A549 (cell line): ENCODE results near the gene CADM4. TPM values are rescaled to one million over a fixed set of nuclear protein-coding genes. Genes with fewer than 3 reads are reported as not detected.

Experiments
- ATAC-seq, 2 experiments: fragments of 200-7000 bp in 1 of 2; fragments of >200 bp in 1 of 2; cut with Nextera tagmentation in 1 of 2; cut with Tn5 transposase in 1 of 2; 3 replicates each; pipeline versions ENCODE4 v1.8.0 to v1.9.1; 2018 to 2020; ENCODE audit warnings: mild to moderate bottlenecking in 1 of 2, moderate library complexity in 1 of 2
- CTCF ChIA-PET: fragments of 300-600 bp; sonication (Branson Sonifier 250); formaldehyde crosslinking; extraction: SDS; loops from one replicate; lab custom pipeline; 2021; ENCODE audit warnings: antibody characterized with exemption, inconsistent platforms; lab: Yijun Ruan, JAX
- POLR2A ChIA-PET: fragments of 350-600 bp; formaldehyde crosslinking; extraction: SDS; loops from one replicate; lab custom pipeline; 2021; ENCODE audit warnings: antibody characterized with exemption, inconsistent platforms; lab: Yijun Ruan, JAX
- DNase-seq, 2 experiments: peaks; one replicate each; pipeline versions ENCODE4 v3.0.0 to v3.0.0-alpha.2; 2011 to 2016; ENCODE audit warnings: low read depth in 1 of 2, low spot score in 1 of 2
- FAIRE-seq: peaks from 2 replicates; lab custom pipeline; 2011; peaks lifted over from hg19 to GRCh38; lab: Jason Lieb, UNC
- H3K27ac ChIP-seq, 2 experiments: fragments of >200 bp; sonication (Bioruptor Twin); formaldehyde crosslinking; 3 replicates each; pipeline ENCODE4 v1.5.1; 2016 to 2017
- H3K4me1 ChIP-seq: fragments of >200 bp; sonication (Bioruptor Twin); formaldehyde crosslinking; 3 replicates; pipeline ENCODE4 v1.6.1; 2016
- H3K4me2 ChIP-seq: fragments of >200 bp; sonication (Bioruptor Twin); formaldehyde crosslinking; 3 replicates; pipeline ENCODE4 v1.6.1; 2016
- H3K4me3 ChIP-seq: fragments of >200 bp; sonication (Bioruptor Twin); formaldehyde crosslinking; 3 replicates; pipeline ENCODE4 v1.5.1; 2016
- H3K9me3 ChIP-seq: fragments of >200 bp; sonication (Bioruptor Twin); formaldehyde crosslinking; 3 replicates; pipeline ENCODE4 v1.6.1; 2016
- BHLHE40 ChIP-seq: IDR thresholded peaks from 2 replicates; pipeline ENCODE4 v1.6.1; 2012; ENCODE audit warnings: low read depth, low read length, inconsistent platforms
- CBX2 ChIP-seq: fragments of 200-600 bp; sonication (generic); IDR thresholded peaks from 2 replicates; pipeline ENCODE4 v1.6.1; 2016; ENCODE audit warnings: low read depth, mild to moderate bottlenecking, borderline replicate concordance
- CHD2 ChIP-seq: fragments of 150-350 bp; IDR thresholded peaks from 2 replicates; pipeline ENCODE4 v1.6.1; 2014; ENCODE audit warnings: low read length; ENCODE audit not compliant: partially characterized antibody
- CHD4 ChIP-seq: fragments of 200-600 bp; sonication (generic); IDR thresholded peaks from 2 replicates; pipeline ENCODE4 v1.6.1; 2016; ENCODE audit warnings: antibody characterized with exemption, mild to moderate bottlenecking, borderline replicate concordance
- EHMT2 ChIP-seq: fragments of 200-600 bp; sonication (generic); IDR thresholded peaks from 2 replicates; pipeline ENCODE4 v1.6.1; 2016; ENCODE audit warnings: antibody characterized with exemption, low read depth, mild to moderate bottlenecking, moderate library complexity
- FOSB ChIP-seq: fragments of 250-450 bp; sonication (Bioruptor Pico); IDR thresholded peaks from 2 replicates; pipeline ENCODE4 v1.5.0; 2020; ENCODE audit warnings: mild to moderate bottlenecking, moderate library complexity
- HDAC2 ChIP-seq: fragments of 200-600 bp; sonication (generic); IDR thresholded peaks from 2 replicates; pipeline ENCODE4 v1.6.1; 2016
- HOXB5 ChIP-seq: fragments of 250-450 bp; sonication (Bioruptor Pico); IDR thresholded peaks from 2 replicates; pipeline ENCODE4 v1.5.0; 2020; ENCODE audit warnings: mild to moderate bottlenecking, moderate library complexity
- KDM1A ChIP-seq: fragments of 200-600 bp; sonication (generic); IDR thresholded peaks from 2 replicates; pipeline ENCODE4 v1.6.1; 2016; ENCODE audit warnings: low read depth, mild to moderate bottlenecking
- KDM5A ChIP-seq: fragments of 200-600 bp; sonication (generic); IDR thresholded peaks from 2 replicates; pipeline ENCODE4 v1.6.1; 2016; ENCODE audit warnings: antibody characterized with exemption, mild to moderate bottlenecking
- NFE2L2 ChIP-seq: fragments of 150-350 bp; conservative IDR thresholded peaks from 2 replicates; pipeline ENCODE4 v1.6.1; 2014; ENCODE audit warnings: low read length
- NR3C1 ChIP-seq: fragments of >200 bp; sonication (Bioruptor Twin); formaldehyde crosslinking; IDR thresholded peaks from 3 replicates; pipeline ENCODE4 v1.6.1; 2017
- PHF8 ChIP-seq: fragments of 200-600 bp; sonication (generic); IDR thresholded peaks from 2 replicates; pipeline ENCODE4 v1.6.1; 2016; ENCODE audit warnings: low read depth, mild to moderate bottlenecking, antibody characterized with exemption, moderate library complexity, borderline replicate concordance
- POLR2A ChIP-seq: IDR thresholded peaks from 2 replicates; pipeline ENCODE4 v1.6.1; 2012; ENCODE audit warnings: mild to moderate bottlenecking, low read length
- RFX5 ChIP-seq: fragments of 450-650 bp; IDR thresholded peaks from 2 replicates; pipeline ENCODE4 v1.7.1; 2014; ENCODE audit warnings: antibody characterized with exemption, mild to moderate bottlenecking, moderate library complexity
- WGBS: methylation state at CpG from one replicate; pipeline ENCODE4 v1.1.6; 2017; ENCODE audit errors: missing lambda C conversion rate; 5-methylcytosine and 5-hydroxymethylcytosine counted together
- polyA plus RNA-seq, 4 experiments: library from polyadenylated mRNA; depleted of rRNA in 3 of 4; stranded (reverse); fragments of >200 nt; fragmentation: RNase III in 1 of 4; extraction: RNeasy Plus Mini Kit Qiagen cat#74134 plus additional on column Dnase treatment in 1 of 4; gene quantifications; 2 replicates in 3 of 4; 3 replicates in 1 of 4; pipeline ENCODE4 v1.2.3, GENCODE V29; 2011 to 2017
- TF ChIP-seq, protein P1 (sequence below): IDR thresholded peaks from 2 replicates; pipeline ENCODE4 v1.6.1; 2012
- TF ChIP-seq, protein P2 (sequence below): fragments of >200 bp; sonication (Bioruptor Twin); formaldehyde crosslinking; IDR thresholded peaks from 3 replicates; pipeline ENCODE4 v1.5.1; 2016
- TF ChIP-seq, protein P3 (sequence below): IDR thresholded peaks from 2 replicates; pipeline ENCODE4 v1.6.1; 2012
- TF ChIP-seq, protein P4 (sequence below): fragments of 250-450 bp; sonication (Bioruptor Pico); IDR thresholded peaks from 2 replicates; pipeline ENCODE4 v1.5.0; 2020; ENCODE audit warnings: low read depth, mild to moderate bottlenecking, moderate library complexity
- TF ChIP-seq, protein P5 (sequence below): fragments of 200-600 bp; sonication (generic); IDR thresholded peaks from 2 replicates; pipeline ENCODE4 v1.6.1; 2016; ENCODE audit warnings: antibody characterized with exemption, mild to moderate bottlenecking, moderate library complexity

Gene CADM4
- polyA plus RNA-seq, 2 of the 4 experiments (the other 2 are of a cell fraction): 4.2 to 9.2 TPM

DNA sequence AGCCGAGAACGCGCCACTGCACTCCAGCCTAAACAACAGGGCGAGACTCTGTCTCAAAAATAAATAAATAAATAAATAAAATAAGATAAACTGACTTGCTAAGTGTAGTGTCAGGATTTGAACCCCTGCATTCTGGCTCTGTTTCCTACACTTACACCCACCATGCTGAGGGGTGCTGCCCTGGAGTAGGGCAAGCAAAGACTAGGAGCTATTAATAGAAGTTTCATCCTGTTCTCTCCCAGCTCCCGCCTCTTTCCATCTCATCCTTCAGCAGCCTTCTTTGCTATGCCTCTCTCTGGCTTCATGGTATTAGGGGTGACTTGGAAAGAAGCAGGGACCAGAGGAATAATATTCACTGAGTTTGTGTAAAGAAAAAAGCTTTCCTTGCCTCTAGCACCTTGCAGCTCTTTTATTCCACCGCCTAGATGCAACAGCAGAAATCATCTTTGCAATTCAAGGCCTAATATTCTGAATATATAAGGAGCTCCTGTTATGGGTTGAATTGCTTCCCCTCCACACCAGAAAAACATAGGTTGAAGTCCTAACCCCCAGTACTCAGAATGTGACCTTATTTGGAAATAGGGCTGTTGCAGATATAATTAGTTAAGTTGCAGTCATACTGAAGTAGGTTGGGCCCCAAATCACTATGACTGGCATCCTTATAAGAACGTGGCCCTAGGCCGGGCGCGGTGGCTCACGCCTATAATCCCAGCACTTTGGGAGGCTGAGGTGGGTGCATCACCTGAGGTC, 39.0 kb upstream of the CADM4 start:
- Histone ChIP-seq H3K27ac (no peak overlapping the region), H3K4me3 (no peak overlapping the region), H3K4me1 (peaks cover 19% of the 10 kb centered on the region)
- 93% methylated on average over 11 of the region's 11 CpGs for WGBS
- no peak for ATAC-seq
- TF ChIP-seq BHLHE40 (no peak), CHD2 (no peak), HDAC2 (no peak), KDM5A (no peak), CHD4 (no peak), CBX2 (no peak), EHMT2 (no peak), NR3C1 (no peak), POLR2A (no peak), PHF8 (no peak), FOSB (CRISPR knock-in tag) (no peak), RFX5 (no peak), NFE2L2 (no peak), HOXB5 (no peak), KDM1A (no peak)
- TF ChIP-seq, protein P1, sequence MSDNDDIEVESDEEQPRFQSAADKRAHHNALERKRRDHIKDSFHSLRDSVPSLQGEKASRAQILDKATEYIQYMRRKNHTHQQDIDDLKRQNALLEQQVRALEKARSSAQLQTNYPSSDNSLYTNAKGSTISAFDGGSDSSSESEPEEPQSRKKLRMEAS: no peak
- TF ChIP-seq, protein P2, sequence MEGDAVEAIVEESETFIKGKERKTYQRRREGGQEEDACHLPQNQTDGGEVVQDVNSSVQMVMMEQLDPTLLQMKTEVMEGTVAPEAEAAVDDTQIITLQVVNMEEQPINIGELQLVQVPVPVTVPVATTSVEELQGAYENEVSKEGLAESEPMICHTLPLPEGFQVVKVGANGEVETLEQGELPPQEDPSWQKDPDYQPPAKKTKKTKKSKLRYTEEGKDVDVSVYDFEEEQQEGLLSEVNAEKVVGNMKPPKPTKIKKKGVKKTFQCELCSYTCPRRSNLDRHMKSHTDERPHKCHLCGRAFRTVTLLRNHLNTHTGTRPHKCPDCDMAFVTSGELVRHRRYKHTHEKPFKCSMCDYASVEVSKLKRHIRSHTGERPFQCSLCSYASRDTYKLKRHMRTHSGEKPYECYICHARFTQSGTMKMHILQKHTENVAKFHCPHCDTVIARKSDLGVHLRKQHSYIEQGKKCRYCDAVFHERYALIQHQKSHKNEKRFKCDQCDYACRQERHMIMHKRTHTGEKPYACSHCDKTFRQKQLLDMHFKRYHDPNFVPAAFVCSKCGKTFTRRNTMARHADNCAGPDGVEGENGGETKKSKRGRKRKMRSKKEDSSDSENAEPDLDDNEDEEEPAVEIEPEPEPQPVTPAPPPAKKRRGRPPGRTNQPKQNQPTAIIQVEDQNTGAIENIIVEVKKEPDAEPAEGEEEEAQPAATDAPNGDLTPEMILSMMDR: no peak
- TF ChIP-seq, protein P3, sequence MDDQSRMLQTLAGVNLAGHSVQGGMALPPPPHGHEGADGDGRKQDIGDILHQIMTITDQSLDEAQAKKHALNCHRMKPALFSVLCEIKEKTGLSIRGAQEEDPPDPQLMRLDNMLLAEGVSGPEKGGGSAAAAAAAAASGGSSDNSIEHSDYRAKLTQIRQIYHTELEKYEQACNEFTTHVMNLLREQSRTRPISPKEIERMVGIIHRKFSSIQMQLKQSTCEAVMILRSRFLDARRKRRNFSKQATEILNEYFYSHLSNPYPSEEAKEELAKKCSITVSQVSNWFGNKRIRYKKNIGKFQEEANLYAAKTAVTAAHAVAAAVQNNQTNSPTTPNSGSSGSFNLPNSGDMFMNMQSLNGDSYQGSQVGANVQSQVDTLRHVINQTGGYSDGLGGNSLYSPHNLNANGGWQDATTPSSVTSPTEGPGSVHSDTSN: no peak
- TF ChIP-seq, protein P4, sequence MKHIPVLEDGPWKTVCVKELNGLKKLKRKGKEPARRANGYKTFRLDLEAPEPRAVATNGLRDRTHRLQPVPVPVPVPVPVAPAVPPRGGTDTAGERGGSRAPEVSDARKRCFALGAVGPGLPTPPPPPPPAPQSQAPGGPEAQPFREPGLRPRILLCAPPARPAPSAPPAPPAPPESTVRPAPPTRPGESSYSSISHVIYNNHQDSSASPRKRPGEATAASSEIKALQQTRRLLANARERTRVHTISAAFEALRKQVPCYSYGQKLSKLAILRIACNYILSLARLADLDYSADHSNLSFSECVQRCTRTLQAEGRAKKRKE (CRISPR knock-in tag): no peak
- TF ChIP-seq, protein P5, sequence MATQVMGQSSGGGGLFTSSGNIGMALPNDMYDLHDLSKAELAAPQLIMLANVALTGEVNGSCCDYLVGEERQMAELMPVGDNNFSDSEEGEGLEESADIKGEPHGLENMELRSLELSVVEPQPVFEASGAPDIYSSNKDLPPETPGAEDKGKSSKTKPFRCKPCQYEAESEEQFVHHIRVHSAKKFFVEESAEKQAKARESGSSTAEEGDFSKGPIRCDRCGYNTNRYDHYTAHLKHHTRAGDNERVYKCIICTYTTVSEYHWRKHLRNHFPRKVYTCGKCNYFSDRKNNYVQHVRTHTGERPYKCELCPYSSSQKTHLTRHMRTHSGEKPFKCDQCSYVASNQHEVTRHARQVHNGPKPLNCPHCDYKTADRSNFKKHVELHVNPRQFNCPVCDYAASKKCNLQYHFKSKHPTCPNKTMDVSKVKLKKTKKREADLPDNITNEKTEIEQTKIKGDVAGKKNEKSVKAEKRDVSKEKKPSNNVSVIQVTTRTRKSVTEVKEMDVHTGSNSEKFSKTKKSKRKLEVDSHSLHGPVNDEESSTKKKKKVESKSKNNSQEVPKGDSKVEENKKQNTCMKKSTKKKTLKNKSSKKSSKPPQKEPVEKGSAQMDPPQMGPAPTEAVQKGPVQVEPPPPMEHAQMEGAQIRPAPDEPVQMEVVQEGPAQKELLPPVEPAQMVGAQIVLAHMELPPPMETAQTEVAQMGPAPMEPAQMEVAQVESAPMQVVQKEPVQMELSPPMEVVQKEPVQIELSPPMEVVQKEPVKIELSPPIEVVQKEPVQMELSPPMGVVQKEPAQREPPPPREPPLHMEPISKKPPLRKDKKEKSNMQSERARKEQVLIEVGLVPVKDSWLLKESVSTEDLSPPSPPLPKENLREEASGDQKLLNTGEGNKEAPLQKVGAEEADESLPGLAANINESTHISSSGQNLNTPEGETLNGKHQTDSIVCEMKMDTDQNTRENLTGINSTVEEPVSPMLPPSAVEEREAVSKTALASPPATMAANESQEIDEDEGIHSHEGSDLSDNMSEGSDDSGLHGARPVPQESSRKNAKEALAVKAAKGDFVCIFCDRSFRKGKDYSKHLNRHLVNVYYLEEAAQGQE: no peak
- TF ChIP-seq, all 56 proteins: peak for 0
- Histone ChIP-seq H3K9me3 (no peaks in the 10 kb centered on the region), H3K4me2 (no peak overlapping the region)
- FAIRE-seq (no peak), DNase-seq (no peak)
- ChIA-PET POLR2A (interaction anchor here (1.8 kb wide), 1 partner anchor 10 kb away, joined by 5 read pairs; no protein-coding TSS in a partner anchor), CTCF (interaction anchor here (0.7 to 2.1 kb wide), 7 partner anchors 8 to 106 kb away, joined by 3 to 7 read pairs (median 5); partner anchors contain the start of gene PLAUR)
